ENCODE data around the gene LEFTY1. TPM values are rescaled to one million over a fixed set of nuclear protein-coding genes. Genes with fewer than 3 reads are reported as not detected.

Gene LEFTY1
- total and polyA plus RNA-seq, 2 of the 4 experiments (the other 2 are of a cell fraction): not detected

- 95% methylated on average over 5 of the region's 7 CpGs; no CpG with 5 or more reads in 1 of the 2 experiments for WGBS, 2 experiments (ENCODE audit: extremely low coverage in 2 of 2, insufficient read length in 1 of 2)
These were observed 38.6 kb downstream of the LEFTY1 start for GRCh38 chr1:225850370-225850769.

More at GRCh38 chr1:225850370-225850769, 38.6 kb downstream of the LEFTY1 start:
- Histone ChIP-seq H2AFZ (replicated peaks; ENCODE audit: low read length, poor library complexity) (no peak overlapping the region), H3K56ac (ENCODE audit: extremely low read depth, insufficient read depth, low read length) (no peak overlapping the region), H3K79me1 (ENCODE audit: low read depth in 1 of 2, low read length in 2 of 2) (no peaks in the 10 kb centered on the region), H4K8ac (ENCODE audit: low read depth in 2 of 2, low read length in 2 of 2) (no peak overlapping the region), H4K5ac (ENCODE audit: low read depth, low read length) (no peak overlapping the region), H2AK9ac (replicated peaks; ENCODE audit: low read depth, low read length, poor library complexity) (no peak overlapping the region), H3K9me1 (ENCODE audit: insufficient read depth, low read length) (peaks cover 12% of the 10 kb centered on the region), H3K23ac (ENCODE audit: low read depth, low read length) (no peak overlapping the region), H4K20me1 (ENCODE audit: insufficient read depth, low read length) (no peaks in the 10 kb centered on the region), H3K4me1 (ENCODE audit: control insufficient read depth, insufficient read depth, low read length) (peaks cover 3% of the 10 kb centered on the region; the same call in 1 of the 2 replicates), H3K27me3 (ENCODE audit: control insufficient read depth, insufficient read depth, low read length) (no peaks in the 10 kb centered on the region), H3K27ac (ENCODE audit: insufficient read depth, low read length) (no peak overlapping the region), H3K9me3 (ENCODE audit: control insufficient read depth, insufficient read depth, low read length) (no peaks in the 10 kb centered on the region), H2AK5ac (ENCODE audit: low read depth, low read length) (no peak overlapping the region), H2BK15ac (ENCODE audit: low read depth, low read length) (no peak overlapping the region), H4K91ac (ENCODE audit: insufficient read depth, low read depth, low read length) (no peak overlapping the region), H3K36me3 (ENCODE audit: control insufficient read depth, insufficient read depth, low read length) (peaks cover 43% of the 10 kb centered on the region), H2BK120ac (ENCODE audit: low read depth, low read length) (no peak overlapping the region), H3K4me2 (ENCODE audit: low read depth, low read length) (no peak overlapping the region), H3K14ac (replicated peaks; ENCODE audit: low read depth, low read length) (no peak overlapping the region), H2BK5ac (ENCODE audit: low read depth, low read length, poor library complexity, severe bottlenecking) (no peak overlapping the region), H2BK20ac (ENCODE audit: low read depth, low read length) (no peak overlapping the region), H3K18ac (ENCODE audit: low read depth, low read length) (no peak overlapping the region), H3K4ac (ENCODE audit: low read depth, low read length) (no peak overlapping the region), H3K4me3 (ENCODE audit: insufficient read depth, low read depth, low read length) (no peak overlapping the region), H3K9ac (ENCODE audit: low read depth, low read length) (no peak overlapping the region)
- ChIA-PET POLR2A (ENCODE audit: unreplicated experiment) (no interaction called here), CTCF (interaction anchor here (0.5 to 2.9 kb wide), 2 partner anchors 218 to 376 kb away, joined by 4 to 12 read pairs; no protein-coding TSS in a partner anchor)
- intact Hi-C loops (cut with micrococcal nuclease): no loop called here
- BruUV-seq (replicated peaks): no TSS peak
- DNase-seq: no peak
- TF ChIP-seq CHD1 (IDR thresholded peaks at IDR 0.05; ENCODE audit: low read depth, low read length): no peak
- no peak for TF ChIP-seq BHLHE40 (IDR thresholded peaks at IDR 0.05; ENCODE audit: low read depth, low read length)
- TF ChIP-seq RFX5 (IDR thresholded peaks at IDR 0.05; ENCODE audit: low read depth, low read length): no peak
- no peak for TF ChIP-seq MAZ (IDR thresholded peaks at IDR 0.05; ENCODE audit: borderline replicate concordance, low read depth, low read length)
- TF ChIP-seq FOS (IDR thresholded peaks at IDR 0.05; ENCODE audit: low read depth, low read length): no peak
- TF ChIP-seq MAFK (IDR thresholded peaks at IDR 0.05; ENCODE audit: low read depth, low read length): no peak
- TF ChIP-seq POLR2A (IDR thresholded peaks at IDR 0.05; ENCODE audit: low read depth, low read length): no peak
- TF ChIP-seq RAD21 (IDR thresholded peaks at IDR 0.05; ENCODE audit: low read length): no peak
- no peak for TF ChIP-seq RCOR1 (IDR thresholded peaks at IDR 0.05; ENCODE audit: insufficient replicate concordance, low read length)
- TF ChIP-seq CEBPB (IDR thresholded peaks at IDR 0.05; ENCODE audit: low read depth, low read length): no peak
- no peak for TF ChIP-seq MXI1 (IDR thresholded peaks at IDR 0.05; ENCODE audit: borderline replicate concordance, low read depth, low read length)
- TF ChIP-seq SMC3 (IDR thresholded peaks at IDR 0.05; ENCODE audit: low read depth, low read length): no peak
- dilution Hi-C loops (cut with HindIII; ENCODE audit: low sequenced_read_pairs, unreplicated experiment): no loop called here
- ATAC-seq (ENCODE audit: low read depth): no peak
- in situ Hi-C loops (cut with MboI; ENCODE audit: low sequenced_read_pairs): no loop called here
